A549 (cell line): ENCODE measurements around the gene TAF3. TPM values are rescaled to one million over a fixed set of nuclear protein-coding genes. Genes with fewer than 3 reads are reported as not detected.

Experiments
- ATAC-seq, 2 experiments: fragments of 200-7000 bp in 1 of 2; fragments of >200 bp in 1 of 2; cut with Nextera tagmentation in 1 of 2; cut with Tn5 transposase in 1 of 2; 3 replicates each; pipeline versions ENCODE4 v1.8.0 to v1.9.1; 2018 to 2020; ENCODE audit warnings: mild to moderate bottlenecking in 1 of 2, moderate library complexity in 1 of 2
- CTCF ChIA-PET: fragments of 300-600 bp; sonication (Branson Sonifier 250); formaldehyde crosslinking; extraction: SDS; loops from one replicate; lab custom pipeline; 2021; ENCODE audit warnings: antibody characterized with exemption, inconsistent platforms; lab: Yijun Ruan, JAX
- POLR2A ChIA-PET: fragments of 350-600 bp; formaldehyde crosslinking; extraction: SDS; loops from one replicate; lab custom pipeline; 2021; ENCODE audit warnings: antibody characterized with exemption, inconsistent platforms; lab: Yijun Ruan, JAX
- DNase-seq, 2 experiments: peaks; one replicate each; pipeline versions ENCODE4 v3.0.0 to v3.0.0-alpha.2; 2011 to 2016; ENCODE audit warnings: low read depth in 1 of 2, low spot score in 1 of 2
- FAIRE-seq: peaks from 2 replicates; lab custom pipeline; 2011; peaks lifted over from hg19 to GRCh38; lab: Jason Lieb, UNC
- H3K27ac ChIP-seq, 2 experiments: fragments of >200 bp; sonication (Bioruptor Twin); formaldehyde crosslinking; 3 replicates each; pipeline ENCODE4 v1.5.1; 2016 to 2017
- H3K4me1 ChIP-seq: fragments of >200 bp; sonication (Bioruptor Twin); formaldehyde crosslinking; 3 replicates; pipeline ENCODE4 v1.6.1; 2016
- H3K4me2 ChIP-seq: fragments of >200 bp; sonication (Bioruptor Twin); formaldehyde crosslinking; 3 replicates; pipeline ENCODE4 v1.6.1; 2016
- H3K4me3 ChIP-seq: fragments of >200 bp; sonication (Bioruptor Twin); formaldehyde crosslinking; 3 replicates; pipeline ENCODE4 v1.5.1; 2016
- H3K9me3 ChIP-seq: fragments of >200 bp; sonication (Bioruptor Twin); formaldehyde crosslinking; 3 replicates; pipeline ENCODE4 v1.6.1; 2016
- CBX8 ChIP-seq: fragments of 200-600 bp; sonication (generic); IDR thresholded peaks from 2 replicates; pipeline ENCODE4 v1.6.1; 2016
- CEBPB ChIP-seq, 2 experiments: fragments of >200 bp in 1 of 2; sonication (Bioruptor Twin) in 1 of 2; formaldehyde crosslinking in 1 of 2; IDR thresholded peaks; 2 replicates each; pipeline ENCODE4 v1.6.1; 2012 to 2016
- EHMT2 ChIP-seq: fragments of 200-600 bp; sonication (generic); IDR thresholded peaks from 2 replicates; pipeline ENCODE4 v1.6.1; 2016; ENCODE audit warnings: antibody characterized with exemption, low read depth, mild to moderate bottlenecking, moderate library complexity
- ESRRA ChIP-seq: fragments of 150-350 bp; IDR thresholded peaks from 2 replicates; pipeline ENCODE4 v1.6.1; 2014; ENCODE audit warnings: mild to moderate bottlenecking, low read length, borderline replicate concordance
- FOSL2 ChIP-seq, 2 experiments: fragments of 450-650 bp in 1 of 2; fragments of >200 bp in 1 of 2; sonication (Bioruptor Twin) in 1 of 2; formaldehyde crosslinking; IDR thresholded peaks; 2 replicates each; pipeline versions ENCODE4 v1.5.0 to v1.6.1; 2016 to 2020; ENCODE audit warnings: mild to moderate bottlenecking in 1 of 2, moderate library complexity in 1 of 2
- GATA3 ChIP-seq: IDR thresholded peaks from 2 replicates; pipeline ENCODE4 v1.6.1; 2012; ENCODE audit warnings: borderline replicate concordance
- HEYL ChIP-seq: fragments of 250-450 bp; sonication (Bioruptor Pico); IDR thresholded peaks from 2 replicates; pipeline ENCODE4 v1.8.0; 2021; ENCODE audit warnings: mild to moderate bottlenecking, moderate library complexity
- HOXB13 ChIP-seq: fragments of 250-450 bp; sonication (Bioruptor Pico); IDR thresholded peaks from 2 replicates; pipeline ENCODE4 v1.5.0; 2020; ENCODE audit warnings: low read depth, mild to moderate bottlenecking, moderate library complexity
- HOXB5 ChIP-seq: fragments of 250-450 bp; sonication (Bioruptor Pico); IDR thresholded peaks from 2 replicates; pipeline ENCODE4 v1.5.0; 2020; ENCODE audit warnings: mild to moderate bottlenecking, moderate library complexity
- JUN ChIP-seq, 2 experiments: fragments of >200 bp; sonication (Bioruptor Twin); formaldehyde crosslinking; IDR thresholded peaks; 2 replicates in 1 of 2; 3 replicates in 1 of 2; pipeline ENCODE4 v1.6.1; 2016 to 2017
- JUNB ChIP-seq: fragments of >200 bp; sonication (Bioruptor Twin); formaldehyde crosslinking; IDR thresholded peaks from 2 replicates; pipeline ENCODE4 v1.6.1; 2016
- MAFK ChIP-seq: fragments of 450-650 bp; IDR thresholded peaks from 2 replicates; pipeline ENCODE4 v1.6.1; 2014; ENCODE audit not compliant: partially characterized antibody
- MYC ChIP-seq: IDR thresholded peaks from 2 replicates; pipeline ENCODE4 v1.6.1; 2012; ENCODE audit warnings: mild to moderate bottlenecking, inconsistent platforms, low read length, improper control_type of control experiment, borderline replicate concordance
- NFE2L2 ChIP-seq: fragments of 150-350 bp; conservative IDR thresholded peaks from 2 replicates; pipeline ENCODE4 v1.6.1; 2014; ENCODE audit warnings: low read length
- NPAS2 ChIP-seq: fragments of 250-450 bp; sonication (Bioruptor Pico); IDR thresholded peaks from 2 replicates; pipeline ENCODE4 v1.8.0; 2022; ENCODE audit warnings: mild to moderate bottlenecking, moderate library complexity, borderline replicate concordance
- WGBS: methylation state at CpG from one replicate; pipeline ENCODE4 v1.1.6; 2017; ENCODE audit errors: missing lambda C conversion rate; 5-methylcytosine and 5-hydroxymethylcytosine counted together
- polyA plus RNA-seq, 4 experiments: library from polyadenylated mRNA; depleted of rRNA in 3 of 4; stranded (reverse); fragments of >200 nt; fragmentation: RNase III in 1 of 4; extraction: RNeasy Plus Mini Kit Qiagen cat#74134 plus additional on column Dnase treatment in 1 of 4; gene quantifications; 2 replicates in 3 of 4; 3 replicates in 1 of 4; pipeline ENCODE4 v1.2.3, GENCODE V29; 2011 to 2017
- TF ChIP-seq, protein P1 (sequence below): fragments of 200-600 bp; sonication (generic); IDR thresholded peaks from 2 replicates; pipeline ENCODE4 v1.6.1; 2016; ENCODE audit warnings: antibody characterized with exemption, mild to moderate bottlenecking, moderate library complexity
- TF ChIP-seq, protein P2 (sequence below): fragments of 450-650 bp; IDR thresholded peaks from 2 replicates; pipeline ENCODE4 v1.6.1; 2014; ENCODE audit warnings: antibody characterized with exemption
- TF ChIP-seq, protein P3 (sequence below): fragments of >200 bp; sonication (Bioruptor Twin); formaldehyde crosslinking; IDR thresholded peaks from 3 replicates; pipeline ENCODE4 v1.5.1; 2016
- TF ChIP-seq, protein P4 (sequence below): IDR thresholded peaks from 2 replicates; pipeline ENCODE4 v1.6.1; 2012
- TF ChIP-seq, protein P5 (sequence below): IDR thresholded peaks from 2 replicates; pipeline ENCODE4 v1.6.1; 2012

Gene TAF3
- polyA plus RNA-seq, 2 of the 4 experiments (the other 2 are of a cell fraction): 5.7 to 6.1 TPM

DNA sequence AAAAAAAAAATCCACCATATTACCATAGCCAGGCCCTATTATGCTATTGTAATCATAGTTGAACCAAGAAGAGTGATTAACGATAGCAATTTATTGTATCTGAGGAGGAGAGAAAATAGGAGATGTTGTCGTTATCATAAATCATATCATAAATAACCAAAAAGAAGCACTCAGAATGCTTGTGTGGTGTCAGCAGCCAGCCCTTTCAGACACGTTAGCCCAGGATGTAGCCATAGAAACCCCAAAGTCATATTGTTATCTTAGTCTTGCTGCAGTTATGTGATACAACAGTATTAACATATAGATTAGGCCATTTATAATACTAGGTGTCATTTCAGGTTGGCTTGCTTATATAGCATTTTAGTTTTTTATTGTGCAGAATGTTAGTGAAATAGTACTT, 134.0 kb downstream of the TAF3 start (continued):
- TF ChIP-seq NPAS2 (no peak), CEBPB (IDR thresholded peaks at IDR 0.05) (no peak)

DNA sequence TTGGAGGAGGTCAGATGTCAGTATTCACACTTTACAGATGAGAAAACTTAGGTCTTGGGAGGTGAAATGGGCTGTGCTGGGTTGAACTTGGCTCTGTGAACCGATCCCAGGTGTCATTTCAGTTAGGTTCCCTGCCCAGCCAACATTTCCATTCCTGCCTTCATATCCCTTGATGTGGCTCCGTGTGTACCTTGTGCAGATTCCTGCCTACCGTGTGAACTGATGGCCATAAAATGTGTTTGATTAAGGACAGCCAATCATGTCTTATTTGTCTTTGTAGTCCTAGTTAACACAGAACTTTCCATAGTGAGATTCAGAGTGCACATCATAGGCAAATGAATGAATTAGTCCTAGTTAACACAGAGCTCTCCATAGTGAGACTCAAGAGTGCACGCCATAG, 135.1 kb downstream of the TAF3 start:
- DNase-seq: no peak
- WGBS: 91% methylated on average over 4 of the region's 4 CpGs
- no peak for ATAC-seq
- no peak overlapping the region for H3K4me2 ChIP-seq
- no peak for FAIRE-seq
- ChIA-PET CTCF (interaction anchor here (1.1 kb wide), 1 partner anchor 8 kb away, joined by 3 read pairs; no protein-coding TSS in a partner anchor), POLR2A (no interaction called here)
- no peaks in the 10 kb centered on the region; the same call in 2 of the 3 replicates for H3K9me3 ChIP-seq
- no peak for TF ChIP-seq EHMT2
- no peak for TF ChIP-seq ESRRA
- no peak for TF ChIP-seq CBX8
- TF ChIP-seq, protein P1, sequence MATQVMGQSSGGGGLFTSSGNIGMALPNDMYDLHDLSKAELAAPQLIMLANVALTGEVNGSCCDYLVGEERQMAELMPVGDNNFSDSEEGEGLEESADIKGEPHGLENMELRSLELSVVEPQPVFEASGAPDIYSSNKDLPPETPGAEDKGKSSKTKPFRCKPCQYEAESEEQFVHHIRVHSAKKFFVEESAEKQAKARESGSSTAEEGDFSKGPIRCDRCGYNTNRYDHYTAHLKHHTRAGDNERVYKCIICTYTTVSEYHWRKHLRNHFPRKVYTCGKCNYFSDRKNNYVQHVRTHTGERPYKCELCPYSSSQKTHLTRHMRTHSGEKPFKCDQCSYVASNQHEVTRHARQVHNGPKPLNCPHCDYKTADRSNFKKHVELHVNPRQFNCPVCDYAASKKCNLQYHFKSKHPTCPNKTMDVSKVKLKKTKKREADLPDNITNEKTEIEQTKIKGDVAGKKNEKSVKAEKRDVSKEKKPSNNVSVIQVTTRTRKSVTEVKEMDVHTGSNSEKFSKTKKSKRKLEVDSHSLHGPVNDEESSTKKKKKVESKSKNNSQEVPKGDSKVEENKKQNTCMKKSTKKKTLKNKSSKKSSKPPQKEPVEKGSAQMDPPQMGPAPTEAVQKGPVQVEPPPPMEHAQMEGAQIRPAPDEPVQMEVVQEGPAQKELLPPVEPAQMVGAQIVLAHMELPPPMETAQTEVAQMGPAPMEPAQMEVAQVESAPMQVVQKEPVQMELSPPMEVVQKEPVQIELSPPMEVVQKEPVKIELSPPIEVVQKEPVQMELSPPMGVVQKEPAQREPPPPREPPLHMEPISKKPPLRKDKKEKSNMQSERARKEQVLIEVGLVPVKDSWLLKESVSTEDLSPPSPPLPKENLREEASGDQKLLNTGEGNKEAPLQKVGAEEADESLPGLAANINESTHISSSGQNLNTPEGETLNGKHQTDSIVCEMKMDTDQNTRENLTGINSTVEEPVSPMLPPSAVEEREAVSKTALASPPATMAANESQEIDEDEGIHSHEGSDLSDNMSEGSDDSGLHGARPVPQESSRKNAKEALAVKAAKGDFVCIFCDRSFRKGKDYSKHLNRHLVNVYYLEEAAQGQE: no peak
- TF ChIP-seq JUN (IDR thresholded peaks at IDR 0.05): no peak
- no peak for TF ChIP-seq JUNB
- no peak overlapping the region for H3K4me3 ChIP-seq
- H3K4me1 ChIP-seq: peaks cover 19% of the 10 kb centered on the region; the same call in 2 of the 3 replicates
- H3K27ac ChIP-seq: no peak overlapping the region

DNA sequence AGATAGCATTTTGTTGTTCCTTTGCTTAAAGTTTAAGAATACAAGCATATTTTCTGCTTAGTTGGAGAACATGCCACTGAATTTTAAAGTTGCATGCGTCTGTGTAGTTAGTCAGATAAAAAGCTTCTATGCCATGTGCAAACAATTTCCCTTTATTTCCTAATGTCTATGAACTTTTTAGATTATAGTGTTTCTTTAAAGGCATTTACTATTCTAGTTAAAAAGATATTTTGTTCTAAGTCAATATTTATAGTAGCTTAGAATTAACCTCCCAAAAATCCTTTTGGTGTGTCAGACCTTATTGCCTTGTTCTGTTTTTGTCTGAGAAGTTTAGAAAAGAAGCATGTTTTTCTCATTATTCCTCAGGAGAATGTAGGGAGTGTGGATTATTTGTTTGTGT, 137.1 kb downstream of the TAF3 start:
- POLR2A ChIA-PET: no interaction called here
- no peaks in the 10 kb centered on the region; the same call in 2 of the 3 replicates for H3K9me3 ChIP-seq
- DNase-seq: no peak
- ATAC-seq: no peak
- peak overlapping the region in 1 of 2 experiments; percentile 52; a peak in 1 of 6 replicates for H3K27ac ChIP-seq
- no peak overlapping the region for H3K4me3 ChIP-seq
- 92% methylated on average over 1 of the region's 1 CpG for WGBS
- H3K4me1 ChIP-seq: peaks cover 15% of the 10 kb centered on the region; the same call in 2 of the 3 replicates
- CTCF ChIA-PET: no interaction called here
- no peak overlapping the region for H3K4me2 ChIP-seq
- TF ChIP-seq HEYL (CRISPR knock-in tag) (no peak), NFE2L2 (no peak), GATA3 (no peak), HOXB5 (CRISPR knock-in tag) (no peak)
- TF ChIP-seq, protein P1: no peak
- no peak for FAIRE-seq

DNA sequence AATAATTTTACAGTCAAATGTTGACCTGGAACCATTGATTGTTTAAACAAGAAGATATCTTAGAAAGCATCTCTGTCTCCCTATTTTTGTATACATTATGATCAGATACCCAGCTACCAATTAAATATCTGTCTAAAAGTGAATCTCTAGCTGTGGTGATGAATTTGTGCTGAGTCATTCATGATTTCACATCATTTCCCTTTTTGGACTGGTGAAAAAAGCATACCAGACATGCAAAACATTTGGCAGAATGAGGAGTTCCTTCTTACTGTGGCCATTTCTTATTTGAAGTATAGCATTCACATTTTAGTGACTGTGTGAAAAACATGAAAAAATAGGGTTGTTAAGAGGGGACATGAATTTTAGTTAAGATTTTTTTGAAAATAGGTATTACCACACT, 138.2 kb downstream of the TAF3 start:
- POLR2A ChIA-PET: no interaction called here
- Histone ChIP-seq H3K27ac (peak overlapping the region; percentile 52 to 85), H3K4me3 (no peak overlapping the region), H3K4me1 (peaks cover 15% of the 10 kb centered on the region; the same call in 2 of the 3 replicates), H3K9me3 (no peaks in the 10 kb centered on the region), H3K4me2 (peak overlapping the region; percentile 5; the same call in 2 of the 3 replicates)
- CTCF ChIA-PET: no interaction called here
- no peak for FAIRE-seq
- no peak for ATAC-seq
- peak in 1 of 2 experiments; percentile 35 for DNase-seq
- TF ChIP-seq, protein P2, sequence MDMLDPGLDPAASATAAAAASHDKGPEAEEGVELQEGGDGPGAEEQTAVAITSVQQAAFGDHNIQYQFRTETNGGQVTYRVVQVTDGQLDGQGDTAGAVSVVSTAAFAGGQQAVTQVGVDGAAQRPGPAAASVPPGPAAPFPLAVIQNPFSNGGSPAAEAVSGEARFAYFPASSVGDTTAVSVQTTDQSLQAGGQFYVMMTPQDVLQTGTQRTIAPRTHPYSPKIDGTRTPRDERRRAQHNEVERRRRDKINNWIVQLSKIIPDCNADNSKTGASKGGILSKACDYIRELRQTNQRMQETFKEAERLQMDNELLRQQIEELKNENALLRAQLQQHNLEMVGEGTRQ: no peak
- TF ChIP-seq, protein P3, sequence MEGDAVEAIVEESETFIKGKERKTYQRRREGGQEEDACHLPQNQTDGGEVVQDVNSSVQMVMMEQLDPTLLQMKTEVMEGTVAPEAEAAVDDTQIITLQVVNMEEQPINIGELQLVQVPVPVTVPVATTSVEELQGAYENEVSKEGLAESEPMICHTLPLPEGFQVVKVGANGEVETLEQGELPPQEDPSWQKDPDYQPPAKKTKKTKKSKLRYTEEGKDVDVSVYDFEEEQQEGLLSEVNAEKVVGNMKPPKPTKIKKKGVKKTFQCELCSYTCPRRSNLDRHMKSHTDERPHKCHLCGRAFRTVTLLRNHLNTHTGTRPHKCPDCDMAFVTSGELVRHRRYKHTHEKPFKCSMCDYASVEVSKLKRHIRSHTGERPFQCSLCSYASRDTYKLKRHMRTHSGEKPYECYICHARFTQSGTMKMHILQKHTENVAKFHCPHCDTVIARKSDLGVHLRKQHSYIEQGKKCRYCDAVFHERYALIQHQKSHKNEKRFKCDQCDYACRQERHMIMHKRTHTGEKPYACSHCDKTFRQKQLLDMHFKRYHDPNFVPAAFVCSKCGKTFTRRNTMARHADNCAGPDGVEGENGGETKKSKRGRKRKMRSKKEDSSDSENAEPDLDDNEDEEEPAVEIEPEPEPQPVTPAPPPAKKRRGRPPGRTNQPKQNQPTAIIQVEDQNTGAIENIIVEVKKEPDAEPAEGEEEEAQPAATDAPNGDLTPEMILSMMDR: no peak
- TF ChIP-seq CEBPB (IDR thresholded peaks at IDR 0.05) (no peak), NFE2L2 (peak; percentile 98), FOSL2 (IDR thresholded peaks at IDR 0.05) (no peak), FOSL2 (CRISPR knock-in tag; IDR thresholded peaks at IDR 0.05) (peak; percentile 42; the same call in 1 of the 2 replicates), MAFK (peak; percentile 98), ESRRA (no peak), MYC (no peak), HOXB13 (CRISPR knock-in tag) (no peak)
- TF ChIP-seq, protein P4, sequence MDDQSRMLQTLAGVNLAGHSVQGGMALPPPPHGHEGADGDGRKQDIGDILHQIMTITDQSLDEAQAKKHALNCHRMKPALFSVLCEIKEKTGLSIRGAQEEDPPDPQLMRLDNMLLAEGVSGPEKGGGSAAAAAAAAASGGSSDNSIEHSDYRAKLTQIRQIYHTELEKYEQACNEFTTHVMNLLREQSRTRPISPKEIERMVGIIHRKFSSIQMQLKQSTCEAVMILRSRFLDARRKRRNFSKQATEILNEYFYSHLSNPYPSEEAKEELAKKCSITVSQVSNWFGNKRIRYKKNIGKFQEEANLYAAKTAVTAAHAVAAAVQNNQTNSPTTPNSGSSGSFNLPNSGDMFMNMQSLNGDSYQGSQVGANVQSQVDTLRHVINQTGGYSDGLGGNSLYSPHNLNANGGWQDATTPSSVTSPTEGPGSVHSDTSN: no peak
- TF ChIP-seq, protein P5, sequence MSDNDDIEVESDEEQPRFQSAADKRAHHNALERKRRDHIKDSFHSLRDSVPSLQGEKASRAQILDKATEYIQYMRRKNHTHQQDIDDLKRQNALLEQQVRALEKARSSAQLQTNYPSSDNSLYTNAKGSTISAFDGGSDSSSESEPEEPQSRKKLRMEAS: no peak
